IgD-negative memory B cell (primary cell): Measurements from ENCODE around the gene TRMT5. TPM values are rescaled to one million over a fixed set of nuclear protein-coding genes. Genes with fewer than 3 reads are reported as not detected.
A peak's percentile ranks its signal among the peaks of the same experiment; 100 is the strongest.

Source experiments
- H3K27ac Mint-ChIP-seq, 3 donors: one replicate each; pipeline ENCODE4 v1.8.0; 2020 to 2022; ENCODE audit warnings: mild to moderate bottlenecking in 3 of 3, mixed read lengths in 3 of 3, moderate library complexity in 1 of 3
- H3K27me3 Mint-ChIP-seq: one replicate; pipeline ENCODE4 v1.8.0; 2021; ENCODE audit warnings: mixed read lengths
- H3K36me3 Mint-ChIP-seq: one replicate; pipeline ENCODE4 v1.8.0; 2020; ENCODE audit warnings: mild to moderate bottlenecking, mixed read lengths
- H3K4me1 Mint-ChIP-seq, 3 donors: one replicate each; pipeline ENCODE4 v1.8.0; 2020 to 2022; ENCODE audit warnings: mixed read lengths in 3 of 3, mild to moderate bottlenecking in 1 of 3
- H3K4me3 Mint-ChIP-seq, 4 donors: one replicate each; pipeline ENCODE4 v1.8.0; 2020 to 2022; ENCODE audit warnings: mild to moderate bottlenecking in 4 of 4, mixed read lengths in 4 of 4, moderate library complexity in 3 of 4
- H3K9me3 Mint-ChIP-seq, 3 donors: one replicate each; pipeline ENCODE4 v1.8.0; 2020 to 2021; ENCODE audit warnings: mixed read lengths in 3 of 3, mild to moderate bottlenecking in 1 of 3
- polyA plus RNA-seq: library from polyadenylated mRNA; unstranded; fragments of 300-500 nt; fragmentation: Illumina TruSeq; gene quantifications from one replicate; pipeline ENCODE4 v1.2.3, GENCODE V29; 2021

TRMT5 gene, protein sequence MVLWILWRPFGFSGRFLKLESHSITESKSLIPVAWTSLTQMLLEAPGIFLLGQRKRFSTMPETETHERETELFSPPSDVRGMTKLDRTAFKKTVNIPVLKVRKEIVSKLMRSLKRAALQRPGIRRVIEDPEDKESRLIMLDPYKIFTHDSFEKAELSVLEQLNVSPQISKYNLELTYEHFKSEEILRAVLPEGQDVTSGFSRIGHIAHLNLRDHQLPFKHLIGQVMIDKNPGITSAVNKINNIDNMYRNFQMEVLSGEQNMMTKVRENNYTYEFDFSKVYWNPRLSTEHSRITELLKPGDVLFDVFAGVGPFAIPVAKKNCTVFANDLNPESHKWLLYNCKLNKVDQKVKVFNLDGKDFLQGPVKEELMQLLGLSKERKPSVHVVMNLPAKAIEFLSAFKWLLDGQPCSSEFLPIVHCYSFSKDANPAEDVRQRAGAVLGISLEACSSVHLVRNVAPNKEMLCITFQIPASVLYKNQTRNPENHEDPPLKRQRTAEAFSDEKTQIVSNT
- 8.4 TPM for polyA plus RNA-seq

GRCh38 chr14:60980811-60981632 lies at the start of gene TRMT5, which contains the start of gene SLC38A6:
TRMT5 (minus strand) TSS chr14:60981079; CDS start chr14:60980973, 106 bp downstream.
SLC38A6 (plus strand) TSS chr14:60981245; CDS start chr14:60981278, 33 bp downstream.
- H3K27me3 Mint-ChIP-seq = no peaks in the 10 kb centered on the region
- no peaks in the 10 kb centered on the region for H3K9me3 Mint-ChIP-seq
- peaks cover 15 to 26% (median 21%) of the 10 kb centered on the region in 3 donors for H3K4me1 Mint-ChIP-seq
- H3K27ac Mint-ChIP-seq = no peak within 1 kb of the TSS
- no peaks in the 10 kb centered on the region for H3K36me3 Mint-ChIP-seq
- no peak within 1 kb of the TSS for H3K4me3 Mint-ChIP-seq

GRCh38 chr14:61026526-61026925 lies 45.6 kb upstream of the TRMT5 start:
- Mint-ChIP-seq H3K27ac (no peak overlapping the region), H3K4me1 (peaks cover 4 to 8% (median 6%) of the 10 kb centered on the region in 3 donors), H3K36me3 (no peaks in the 10 kb centered on the region), H3K27me3 (no peaks in the 10 kb centered on the region), H3K4me3 (no peak overlapping the region), H3K9me3 (no peaks in the 10 kb centered on the region)

DNA sequence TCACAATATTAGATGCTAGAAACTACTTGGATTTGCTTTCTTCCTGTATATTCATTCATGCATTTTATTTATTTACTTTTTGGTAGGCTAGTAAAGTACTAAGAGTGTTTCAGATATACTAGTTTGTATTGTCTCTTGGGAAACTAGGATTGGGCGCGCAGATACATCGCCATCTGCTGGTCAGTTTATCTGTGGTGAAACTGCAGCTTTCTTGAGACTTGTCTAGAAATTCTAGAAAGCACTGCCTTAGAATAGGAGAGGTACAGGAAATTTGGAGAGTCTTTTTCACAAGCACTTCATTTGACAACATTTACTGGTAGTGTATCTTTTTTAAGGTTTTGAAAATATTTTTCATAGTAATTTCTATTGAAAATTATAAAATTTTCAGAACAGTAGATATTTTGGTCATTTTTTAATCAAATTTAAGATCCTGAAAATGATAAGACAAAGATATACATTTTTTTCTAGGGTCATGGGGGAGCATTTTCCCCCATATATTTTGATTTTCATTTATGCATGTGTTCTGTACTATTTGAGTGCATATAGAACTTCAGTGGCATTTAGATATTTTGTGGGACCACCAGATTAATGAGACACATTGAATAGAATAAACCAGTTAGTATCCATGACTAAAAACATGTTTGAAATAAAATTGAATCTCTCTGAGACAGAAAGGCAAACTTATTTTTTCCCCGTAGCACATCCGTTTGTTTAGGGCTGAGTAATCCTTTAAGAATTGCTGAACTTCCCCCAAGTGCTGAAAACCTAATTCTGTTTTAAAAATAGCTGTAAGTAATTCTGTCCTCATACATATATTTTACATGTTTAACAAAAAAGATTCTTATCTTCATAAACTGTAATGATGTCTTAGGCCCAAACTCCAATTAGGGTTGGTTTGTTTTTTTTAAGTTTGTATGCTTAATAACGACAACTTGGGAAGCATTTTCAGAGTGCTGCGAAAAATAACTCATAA lies 44.7 kb upstream of the TRMT5 start:
- Mint-ChIP-seq H3K9me3 (no peaks in the 10 kb centered on the region), H3K36me3 (no peaks in the 10 kb centered on the region), H3K4me3 (no peak overlapping the region), H3K27ac (no peak overlapping the region), H3K4me1 (peaks cover 1 to 2% (median 2%) of the 10 kb centered on the region in 3 donors), H3K27me3 (no peaks in the 10 kb centered on the region)

- H3K4me3 Mint-ChIP-seq = no peak overlapping the region
- H3K27ac Mint-ChIP-seq = no peak overlapping the region
- H3K4me1 Mint-ChIP-seq = no peaks in the 10 kb centered on the region
- no peaks in the 10 kb centered on the region for H3K9me3 Mint-ChIP-seq
- H3K27me3 Mint-ChIP-seq = no peaks in the 10 kb centered on the region
- H3K36me3 Mint-ChIP-seq = no peaks in the 10 kb centered on the region
Observed at GRCh38 chr14:61019537-61019936, 38.7 kb upstream of the TRMT5 start.

- Mint-ChIP-seq H3K9me3 (peaks cover 0 to 2% (median 0%) of the 10 kb centered on the region in 3 donors), H3K4me3 (no peak overlapping the region), H3K27me3 (no peaks in the 10 kb centered on the region), H3K4me1 (no peaks in the 10 kb centered on the region), H3K27ac (no peak overlapping the region), H3K36me3 (peaks cover 12% of the 10 kb centered on the region)
Observed at GRCh38 chr14:61003571-61003970, 22.7 kb upstream of the TRMT5 start.

DNA sequence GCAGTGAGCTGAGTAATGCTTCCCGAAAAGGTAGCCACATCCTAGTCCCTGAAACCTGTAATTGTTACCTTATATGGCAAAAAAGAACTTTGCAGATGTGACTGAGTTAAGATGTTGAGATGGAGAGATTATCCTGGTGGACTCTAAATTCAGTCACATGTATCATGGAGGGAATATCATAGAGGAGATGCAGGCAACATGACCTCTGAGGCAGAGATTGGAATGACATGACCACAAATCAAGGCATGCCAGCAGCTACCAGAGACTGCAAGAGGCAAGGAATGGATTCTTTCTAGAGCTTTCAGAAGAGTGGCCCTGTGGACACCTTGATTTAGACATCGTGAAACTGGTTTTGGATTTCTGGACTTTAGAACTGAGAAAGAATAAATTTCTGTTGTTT lies 18.7 kb upstream of the TRMT5 start:
- Mint-ChIP-seq H3K4me1 (peaks cover 0 to 2% (median 2%) of the 10 kb centered on the region in 3 donors), H3K4me3 (no peak overlapping the region), H3K27ac (no peak overlapping the region), H3K9me3 (peaks cover 0 to 2% (median 0%) of the 10 kb centered on the region in 3 donors), H3K36me3 (peaks cover 24% of the 10 kb centered on the region), H3K27me3 (no peaks in the 10 kb centered on the region)

DNA sequence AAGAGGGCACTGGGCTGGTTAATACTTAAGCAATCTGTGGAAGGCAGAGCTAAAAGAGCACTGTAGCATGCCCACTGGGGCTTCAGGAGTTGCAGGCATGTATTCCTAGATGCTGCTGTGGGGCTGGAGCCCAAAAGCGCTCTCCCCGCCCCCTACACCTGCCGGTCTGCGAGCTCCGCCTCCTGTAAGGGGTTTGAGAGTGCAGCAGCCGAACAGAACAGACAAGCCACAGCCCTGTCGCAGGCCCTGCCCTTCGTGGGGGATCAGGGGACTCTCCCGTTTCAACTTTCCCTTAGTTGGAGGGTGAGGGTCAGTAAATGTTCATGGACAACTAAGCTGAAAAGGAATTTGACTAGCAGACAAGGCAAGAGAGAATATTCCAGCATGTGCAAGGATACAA lies 17.7 kb upstream of the TRMT5 start:
- peaks cover 0 to 2% (median 2%) of the 10 kb centered on the region in 3 donors for H3K4me1 Mint-ChIP-seq
- H3K27me3 Mint-ChIP-seq = no peaks in the 10 kb centered on the region
- peaks cover 0 to 2% (median 0%) of the 10 kb centered on the region in 3 donors for H3K9me3 Mint-ChIP-seq
- H3K27ac Mint-ChIP-seq = no peak overlapping the region
- peaks cover 20% of the 10 kb centered on the region for H3K36me3 Mint-ChIP-seq
- H3K4me3 Mint-ChIP-seq = no peak overlapping the region

- no peak overlapping the region for H3K27ac Mint-ChIP-seq
Observed at GRCh38 chr14:60989599-60989998, 8.7 kb upstream of the TRMT5 start.

DNA sequence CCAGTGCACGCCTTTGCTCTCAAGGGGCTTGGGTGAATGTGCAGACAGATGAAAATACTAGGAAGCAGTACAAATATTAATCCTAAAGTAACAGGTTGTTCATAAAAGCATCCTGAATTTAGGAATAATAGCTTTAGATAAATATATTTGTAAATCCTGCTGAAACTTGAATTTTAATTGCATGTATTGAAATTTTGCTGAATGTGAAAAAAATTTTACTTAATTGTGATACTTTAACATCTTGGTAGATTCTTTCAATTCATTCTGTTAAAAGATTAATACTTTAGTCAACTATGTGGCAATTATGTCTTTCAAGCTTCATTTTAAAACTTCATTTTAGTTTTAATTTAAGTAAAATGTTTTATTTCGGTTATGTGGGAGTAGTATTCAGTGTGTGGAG lies 5.6 kb upstream of the TRMT5 start:
- peaks cover 0 to 3% (median 0%) of the 10 kb centered on the region in 3 donors for H3K4me1 Mint-ChIP-seq
- H3K36me3 Mint-ChIP-seq = peaks cover 6% of the 10 kb centered on the region
- H3K27me3 Mint-ChIP-seq = no peaks in the 10 kb centered on the region
- H3K9me3 Mint-ChIP-seq = no peaks in the 10 kb centered on the region
- H3K27ac Mint-ChIP-seq = peak overlapping the region in 1 of 3 donors; percentile 39
- H3K4me3 Mint-ChIP-seq = no peak overlapping the region

More at GRCh38 chr14:60989599-60989998, 8.7 kb upstream of the TRMT5 start:
- Mint-ChIP-seq H3K9me3 (no peaks in the 10 kb centered on the region), H3K4me3 (no peak overlapping the region), H3K27me3 (no peaks in the 10 kb centered on the region), H3K36me3 (peaks cover 6% of the 10 kb centered on the region), H3K4me1 (no peaks in the 10 kb centered on the region)

DNA sequence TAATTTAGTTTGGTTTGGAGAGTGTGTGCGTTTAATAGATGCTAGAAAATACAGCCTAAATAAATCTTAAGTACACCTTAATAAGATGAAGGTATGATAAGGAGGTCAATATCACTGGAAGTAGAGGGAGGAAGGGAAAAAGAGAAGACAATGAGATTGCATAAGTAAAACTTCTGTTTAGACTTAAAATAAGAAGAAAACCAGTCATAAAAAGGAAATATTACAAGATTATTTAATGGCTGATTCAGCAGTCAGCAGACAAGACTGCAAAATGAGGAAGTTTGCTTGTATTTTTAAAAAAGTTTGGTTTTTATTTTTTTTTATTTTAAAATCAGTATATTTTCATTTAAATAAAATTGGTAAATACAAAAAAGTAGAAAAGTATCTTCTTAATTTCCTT lies 3.3 kb upstream of the TRMT5 start:
- Mint-ChIP-seq H3K27me3 (no peaks in the 10 kb centered on the region), H3K27ac (no peak overlapping the region), H3K4me1 (peaks cover 4 to 11% (median 8%) of the 10 kb centered on the region in 3 donors), H3K4me3 (no peak overlapping the region), H3K36me3 (no peaks in the 10 kb centered on the region), H3K9me3 (no peaks in the 10 kb centered on the region)

DNA sequence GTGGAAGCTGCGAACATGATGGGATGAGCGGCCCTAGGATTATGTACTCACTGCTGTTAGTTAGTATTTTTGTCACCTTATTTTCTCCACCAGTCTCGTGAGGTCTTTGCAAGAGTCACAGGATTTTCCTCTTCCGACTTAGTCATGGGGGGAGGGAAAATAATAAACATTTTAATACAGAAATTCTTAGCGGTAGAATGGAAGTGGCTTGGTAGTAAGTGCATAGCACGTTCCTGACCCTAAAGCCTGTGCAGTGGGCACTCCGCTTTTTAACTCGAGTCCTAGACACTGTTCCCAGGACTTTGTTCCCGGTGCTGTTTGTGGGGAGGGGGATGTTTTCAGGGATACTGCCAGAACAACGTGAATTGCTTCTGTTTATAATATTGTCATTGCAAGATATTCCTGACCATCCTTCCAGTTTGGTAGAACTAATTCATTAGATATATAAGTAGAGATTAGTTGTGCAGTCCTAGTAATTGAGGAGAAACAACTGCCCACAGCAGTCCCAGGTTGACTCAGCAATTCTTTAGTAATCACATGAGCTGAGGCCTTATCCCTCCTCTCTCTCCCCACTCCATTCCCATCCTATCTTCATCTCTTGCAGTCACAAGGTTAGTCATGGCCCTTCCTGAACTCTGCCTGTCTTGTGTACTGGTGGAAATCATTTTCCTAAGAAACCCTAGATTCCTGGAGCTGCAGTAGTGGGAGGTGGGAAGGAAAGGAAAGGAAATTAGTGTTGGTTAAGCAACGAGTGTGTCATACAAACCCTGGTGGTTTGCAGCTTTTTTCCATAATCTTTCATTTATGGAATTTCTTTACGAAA lies 965 bp upstream of the TRMT5 start:
- Mint-ChIP-seq H3K36me3 (no peaks in the 10 kb centered on the region), H3K4me1 (peaks cover 14 to 19% (median 18%) of the 10 kb centered on the region in 3 donors), H3K9me3 (no peaks in the 10 kb centered on the region), H3K27me3 (no peaks in the 10 kb centered on the region), H3K4me3 (no peak overlapping the region), H3K27ac (no peak overlapping the region)

GRCh38 chr14:60977847-60978246 lies 3.0 kb downstream of the TRMT5 start:
- Mint-ChIP-seq H3K36me3 (peaks cover 4% of the 10 kb centered on the region), H3K27me3 (no peaks in the 10 kb centered on the region), H3K4me3 (peak overlapping the region in 1 of 4 donors; percentile 46), H3K4me1 (peaks cover 15 to 31% (median 22%) of the 10 kb centered on the region in 3 donors), H3K9me3 (no peaks in the 10 kb centered on the region), H3K27ac (peak overlapping the region in 1 of 3 donors; percentile 71)

DNA sequence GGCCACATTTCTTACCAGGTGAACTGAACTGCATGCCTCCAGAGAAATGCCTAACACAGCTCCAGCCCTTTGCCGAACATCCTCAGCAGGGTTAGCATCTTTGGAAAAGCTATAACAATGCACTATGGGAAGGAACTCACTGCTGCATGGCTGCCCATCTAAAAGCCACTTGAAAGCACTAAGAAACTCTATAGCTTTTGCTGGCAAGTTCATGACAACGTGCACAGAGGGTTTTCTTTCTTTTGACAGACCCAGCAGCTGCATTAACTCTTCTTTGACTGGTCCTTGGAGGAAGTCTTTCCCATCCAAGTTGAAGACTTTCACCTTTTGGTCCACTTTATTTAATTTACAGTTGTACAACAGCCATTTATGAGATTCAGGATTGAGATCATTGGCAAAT lies 5.3 kb downstream of the TRMT5 start:
- no peaks in the 10 kb centered on the region for H3K9me3 Mint-ChIP-seq
- H3K27ac Mint-ChIP-seq = no peak overlapping the region
- H3K4me3 Mint-ChIP-seq = no peak overlapping the region
- peaks cover 7% of the 10 kb centered on the region for H3K36me3 Mint-ChIP-seq
- peaks cover 15 to 31% (median 20%) of the 10 kb centered on the region in 3 donors for H3K4me1 Mint-ChIP-seq
- H3K27me3 Mint-ChIP-seq = no peaks in the 10 kb centered on the region
